Stromal cell of bone marrow (primary cell): Measurements from ENCODE around the gene SORCS2.

ENCODE experiments used
- DNase-seq: peaks from one replicate; pipeline ENCODE4 v3.0.0-alpha.2; 2012; ENCODE audit warnings: low read depth

SORCS2 gene

DNA sequence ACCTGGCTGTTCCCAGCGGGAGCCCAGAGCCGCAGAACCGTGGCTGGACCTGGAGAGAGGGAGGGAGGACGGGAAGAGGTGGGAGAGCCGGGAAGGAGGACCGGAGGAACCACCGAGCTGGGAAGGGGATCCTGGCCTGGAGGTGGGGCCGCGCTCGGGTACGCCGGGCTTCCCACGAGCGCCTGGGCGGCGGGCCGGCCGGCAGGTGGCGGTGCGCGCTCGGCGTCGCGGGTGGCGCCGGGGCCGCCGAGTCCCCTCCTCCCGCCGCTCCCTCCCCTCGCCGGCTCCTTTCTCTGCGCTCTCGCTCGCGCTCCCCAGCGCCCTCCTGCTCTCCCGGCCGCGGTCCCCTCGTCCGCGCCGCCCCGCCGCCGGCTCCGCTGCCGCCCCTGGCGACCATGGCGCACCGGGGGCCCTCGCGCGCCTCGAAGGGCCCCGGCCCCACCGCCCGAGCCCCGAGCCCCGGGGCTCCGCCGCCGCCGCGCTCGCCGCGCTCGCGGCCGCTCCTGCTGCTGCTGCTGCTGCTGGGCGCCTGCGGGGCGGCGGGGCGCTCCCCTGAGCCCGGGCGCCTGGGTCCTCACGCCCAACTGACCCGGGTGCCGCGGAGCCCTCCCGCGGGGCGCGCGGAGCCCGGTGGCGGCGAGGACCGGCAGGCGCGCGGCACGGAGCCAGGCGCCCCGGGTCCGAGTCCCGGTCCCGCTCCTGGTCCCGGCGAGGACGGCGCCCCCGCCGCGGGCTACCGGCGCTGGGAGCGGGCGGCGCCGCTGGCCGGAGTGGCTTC, at the start of gene SORCS2:
SORCS2 (plus strand) TSS at position 287 of the 778 bp plus-strand sequence.
- DNase-seq = no peak

- DNase-seq = peak; percentile 16
Measured at GRCh38 chr4:7144374-7145290, 47.7 kb upstream of the SORCS2 start.

DNA sequence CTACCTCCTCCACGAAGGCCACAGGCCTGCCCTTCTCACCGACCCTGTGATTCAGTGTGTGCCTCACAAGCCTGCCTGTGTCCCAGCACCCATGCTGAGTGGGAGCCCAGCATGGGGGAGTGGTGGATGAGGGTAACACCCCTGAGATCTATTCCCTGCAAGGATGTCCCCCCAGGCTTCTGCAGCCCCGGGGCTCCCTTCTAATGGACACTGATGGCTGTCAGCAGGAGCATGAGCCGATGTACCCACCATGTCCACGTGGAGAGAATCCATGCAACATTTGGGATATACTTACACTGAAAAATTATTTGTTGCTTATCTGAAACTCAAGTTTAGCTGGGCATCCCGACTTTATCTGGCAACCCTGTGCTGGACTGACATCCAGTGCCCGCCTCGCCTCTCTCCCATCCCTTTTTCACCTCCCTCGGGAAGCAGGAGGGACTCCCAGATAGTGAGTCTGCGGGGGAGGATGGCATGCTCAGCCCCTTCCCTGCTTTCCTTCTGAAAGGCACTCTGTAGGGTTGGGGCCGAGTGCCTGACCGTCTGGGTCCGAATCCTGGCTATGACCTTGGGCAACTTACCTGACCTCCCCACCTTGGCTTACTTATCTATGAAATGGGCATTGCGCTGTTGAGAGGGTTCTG, 46.9 kb upstream of the SORCS2 start:
- DNase-seq = no peak

DNA sequence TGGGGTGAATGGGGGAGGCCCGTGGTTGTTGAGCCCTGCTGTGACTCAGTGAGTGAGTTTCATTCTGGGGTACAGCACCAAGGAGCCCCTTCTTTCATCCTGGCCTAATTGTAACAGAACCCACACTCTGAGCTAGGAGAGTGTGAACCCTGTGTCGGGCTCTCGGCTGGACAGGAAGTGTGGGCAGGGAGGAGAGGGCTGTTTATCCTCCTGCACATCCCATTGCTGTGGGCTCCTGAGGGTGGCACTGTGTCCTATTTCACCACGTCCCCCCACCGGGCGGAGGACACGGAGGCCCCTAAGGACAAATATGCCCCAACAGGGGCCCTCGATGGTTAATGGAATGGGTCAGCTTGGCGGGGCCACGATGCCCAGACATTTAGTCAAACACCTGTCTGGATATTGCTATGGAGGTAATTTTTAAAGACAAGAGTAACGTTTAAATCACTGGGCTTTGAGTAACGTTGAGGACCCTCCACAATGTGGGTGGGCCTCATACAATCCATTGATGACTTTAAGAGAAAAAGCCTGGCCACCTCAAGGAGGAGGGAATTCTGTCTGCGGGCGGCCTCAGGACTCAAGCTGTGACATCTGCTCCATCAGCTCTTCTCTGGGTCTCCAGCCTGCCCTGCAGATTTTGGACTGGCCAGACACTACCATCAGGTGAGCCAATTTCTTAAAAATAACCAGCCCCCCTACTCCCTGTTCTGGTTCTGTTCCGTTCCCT, 46.1 kb upstream of the SORCS2 start:
- no peak for DNase-seq

- DNase-seq = no peak
Measured at GRCh38 chr4:7146786-7147115, 45.6 kb upstream of the SORCS2 start.

DNA sequence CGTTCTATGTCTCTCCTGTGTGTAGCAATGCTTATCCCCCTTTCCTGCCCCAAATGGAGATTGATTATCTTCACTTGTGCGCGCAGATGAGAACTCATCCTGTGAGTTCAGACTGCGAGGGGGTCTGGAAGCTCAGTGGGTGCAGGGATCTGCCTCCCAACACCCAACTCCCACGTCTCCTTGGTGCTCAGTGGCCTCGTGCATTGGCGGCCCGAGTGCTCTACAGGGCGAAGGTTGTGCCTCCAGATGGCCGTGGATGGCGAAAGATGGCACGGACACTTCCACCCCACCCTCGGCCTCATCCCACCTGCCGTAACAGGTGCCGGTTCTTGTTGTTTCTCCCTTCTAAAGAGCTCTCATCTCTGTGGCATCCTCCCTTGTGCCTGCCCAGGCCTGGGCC, 45.1 kb upstream of the SORCS2 start:
- no peak for DNase-seq

DNA sequence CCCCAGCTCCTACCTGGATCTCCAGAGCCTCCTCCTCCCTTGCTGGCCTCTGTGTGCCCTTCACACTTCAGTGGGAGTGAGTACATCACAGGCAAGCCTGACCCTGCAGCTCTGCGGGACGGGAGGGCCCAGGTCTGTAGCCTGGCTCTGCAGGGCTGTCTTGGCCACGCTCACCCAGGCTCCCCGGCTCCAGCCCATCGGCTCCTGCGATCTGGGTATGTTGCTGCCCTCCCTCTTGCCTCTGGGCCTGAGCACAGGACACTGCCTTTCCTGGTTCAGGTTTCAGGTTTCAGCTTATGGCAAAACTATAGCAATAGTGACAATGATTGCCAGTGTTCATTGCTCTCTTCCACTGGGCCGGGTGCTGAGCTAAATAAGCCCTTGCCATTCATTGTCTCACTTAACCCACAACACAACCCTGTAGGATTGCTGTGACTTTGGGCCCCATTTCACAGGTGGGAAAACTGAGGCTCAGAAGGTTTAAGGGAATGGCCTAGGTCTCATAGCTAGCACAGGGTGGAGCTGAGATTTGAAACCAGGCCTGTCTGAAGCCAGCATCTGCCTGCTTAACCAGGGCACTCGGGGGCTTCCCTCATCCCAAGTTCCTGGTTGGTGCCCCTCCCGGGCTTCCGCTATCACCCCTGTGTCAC, 44.6 kb upstream of the SORCS2 start:
- DNase-seq = no peak

DNA sequence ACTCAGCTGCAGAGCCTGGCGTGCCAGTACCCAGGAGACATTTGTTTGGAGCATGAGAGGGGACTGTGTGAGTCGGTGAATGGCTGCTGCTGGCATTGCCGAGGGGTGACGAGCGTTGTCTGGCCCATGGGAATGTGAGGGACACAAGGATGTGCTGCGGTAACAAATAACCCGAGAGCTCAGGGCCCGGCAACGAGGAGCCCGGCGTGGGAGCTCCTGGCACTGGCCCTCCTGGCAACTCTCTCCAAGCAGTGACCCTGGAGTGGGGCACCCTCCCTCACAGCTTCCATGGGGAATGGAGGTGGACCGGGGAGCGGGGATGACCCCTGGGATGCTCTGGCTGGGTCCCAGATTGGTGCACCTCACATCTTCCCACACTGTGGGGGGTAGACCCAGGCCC, 44.0 kb upstream of the SORCS2 start:
- no peak for DNase-seq

- DNase-seq = no peak
Measured at GRCh38 chr4:7150036-7150635, 42.2 kb upstream of the SORCS2 start.

GRCh38 chr4:7151668-7152227, 40.6 kb upstream of the SORCS2 start:
- DNase-seq = no peak

DNA sequence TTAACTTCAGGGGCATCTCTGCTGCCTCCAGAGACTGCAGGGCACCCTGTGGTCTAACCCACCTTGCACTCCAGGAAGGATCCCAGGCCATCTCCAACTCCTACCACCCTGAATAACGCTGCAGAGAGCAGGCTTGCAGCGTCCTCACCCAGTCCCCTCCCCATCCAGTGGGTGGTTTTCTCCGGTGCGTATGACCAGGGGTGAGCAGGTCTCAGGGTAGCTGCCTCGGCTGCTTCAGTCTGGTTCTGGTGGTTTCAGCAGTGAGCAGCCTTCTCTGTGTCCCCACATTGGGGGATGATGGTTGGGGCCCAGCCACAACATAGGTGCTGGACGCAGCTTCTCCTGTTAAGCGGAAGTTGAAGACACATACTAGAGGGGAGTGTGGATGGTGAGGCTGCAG, 38.6 kb upstream of the SORCS2 start:
- DNase-seq = no peak

GRCh38 chr4:7154351-7154981, 37.9 kb upstream of the SORCS2 start:
- DNase-seq = no peak

- DNase-seq = peak; percentile 18
Measured at GRCh38 chr4:7155590-7156071, 36.7 kb upstream of the SORCS2 start.

GRCh38 chr4:7156328-7156727, 36.0 kb upstream of the SORCS2 start:
- DNase-seq = no peak

DNA sequence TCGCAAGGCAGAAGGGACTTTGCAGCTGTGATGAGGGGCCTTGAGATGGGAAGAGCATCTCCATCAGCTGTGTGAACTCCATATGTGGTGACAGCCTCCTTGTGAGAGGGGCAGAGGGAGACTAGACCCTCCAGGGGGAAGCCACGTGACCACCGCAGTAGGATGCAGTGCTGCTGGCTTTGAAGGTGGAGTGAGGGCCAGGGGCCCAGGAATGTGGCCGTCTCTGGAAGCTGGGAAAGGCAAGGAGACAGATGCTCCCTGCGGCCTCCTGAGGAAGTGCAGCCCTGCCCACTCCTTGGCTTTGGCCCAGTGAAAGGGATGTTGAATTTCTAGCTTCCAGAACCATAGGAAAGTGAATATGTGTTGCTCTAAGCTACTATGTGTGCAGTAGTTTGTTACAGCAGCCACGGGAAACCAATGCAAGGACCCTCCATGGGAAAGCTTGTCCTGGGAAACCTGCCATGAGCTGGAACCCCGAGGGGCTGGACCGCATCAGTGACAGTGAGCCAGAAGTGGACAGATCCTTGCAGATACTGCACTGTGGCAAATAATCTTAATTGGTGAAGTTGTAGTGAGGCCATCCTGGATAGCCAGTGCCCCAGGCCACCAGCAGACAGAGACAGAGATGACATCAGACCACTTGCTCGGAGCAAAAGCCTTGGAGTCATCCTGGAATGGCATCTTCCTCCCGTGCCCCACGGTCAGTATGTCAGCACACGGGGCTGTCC, 35.4 kb upstream of the SORCS2 start:
- DNase-seq = no peak

DNA sequence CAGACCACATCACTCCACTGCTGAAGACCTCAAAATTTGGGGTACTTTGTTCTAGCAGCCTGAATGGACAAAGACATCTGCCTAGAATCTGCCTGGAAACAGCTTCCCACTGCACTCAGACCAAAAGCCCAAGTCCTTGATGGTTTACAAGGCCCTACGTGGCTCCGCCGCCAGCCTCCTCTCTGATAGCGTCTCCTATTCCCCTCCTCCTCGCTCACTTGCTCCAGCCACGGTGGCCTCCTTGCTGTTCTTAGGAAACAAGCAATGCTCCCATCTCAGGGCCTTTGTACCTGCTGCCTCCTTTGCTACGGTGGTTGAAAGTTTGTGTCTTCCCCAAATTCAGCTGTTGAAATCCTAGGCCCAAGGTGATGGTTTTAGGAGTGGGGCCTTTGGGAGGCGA, 34.7 kb upstream of the SORCS2 start:
- no peak for DNase-seq

DNA sequence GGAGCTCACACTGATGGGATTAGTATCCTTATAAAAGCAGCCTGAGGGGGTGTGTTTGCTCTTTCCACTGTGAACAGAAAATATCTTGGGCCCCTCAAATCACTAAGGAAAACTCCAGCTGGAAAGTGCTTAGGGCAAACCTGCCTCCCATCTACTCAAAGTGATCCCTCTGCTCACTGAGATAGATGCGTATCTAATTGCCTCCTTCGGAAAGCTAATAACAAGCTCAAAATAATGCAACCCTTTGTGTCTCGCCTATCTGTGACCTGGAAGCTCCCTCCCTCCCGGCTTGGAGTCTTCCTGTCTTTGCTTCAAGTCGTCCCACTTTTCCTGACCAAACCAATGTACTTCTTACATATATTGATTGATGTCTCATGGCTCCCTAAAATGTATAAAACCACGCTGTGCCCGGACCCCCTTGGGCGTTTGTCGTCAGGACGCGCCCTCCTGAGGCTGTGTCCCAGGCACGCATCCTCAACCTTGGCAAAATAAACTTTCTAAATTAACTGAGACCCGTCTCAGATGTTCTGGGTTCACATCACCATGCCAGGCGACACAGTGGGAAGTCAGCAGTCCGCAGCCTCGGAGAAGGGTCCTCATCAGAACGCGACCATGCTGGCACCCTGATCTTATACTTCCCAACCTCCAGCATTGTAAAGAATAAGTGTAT, 34.1 kb upstream of the SORCS2 start:
- DNase-seq = no peak

- DNase-seq = no peak
Measured at GRCh38 chr4:7158991-7159390, 33.3 kb upstream of the SORCS2 start.

GRCh38 chr4:7159923-7160322, 32.4 kb upstream of the SORCS2 start:
- no peak for DNase-seq
